SK-N-MC (cell line): Measurements from ENCODE around the gene PARD3B.

ENCODE experiments used
- EZH2 ChIP-seq: fragments of 200-600 bp; sonication (generic); IDR thresholded peaks from one replicate; pipeline ENCODE4 v1.6.1; 2017; ENCODE audit warnings: antibody characterized with exemption
- FOXP2 ChIP-seq: optimal IDR thresholded peaks from 2 replicates; pipeline ENCODE3; 2011; ENCODE audit warnings: mild to moderate bottlenecking, moderate library complexity; ENCODE audit not compliant: insufficient read depth; ENCODE audit errors: extremely low read length, control extremely low read depth
- POLR2AphosphoS5 ChIP-seq: IDR thresholded peaks from 2 replicates; pipeline ENCODE4 v1.6.1; 2012; ENCODE audit warnings: mild to moderate bottlenecking, low read depth, low read length, borderline replicate concordance

- no peak for TF ChIP-seq EZH2
- no peak for TF ChIP-seq POLR2AphosphoS5
- no peak for TF ChIP-seq FOXP2
Observed at GRCh38 chr2:204539019-204539385, 6.3 kb upstream of the PARD3B start.
